GM19043 (cell line): ENCODE results near the gene C20orf141.

Source experiments
- ATAC-seq: cut with Tn5 transposase; IDR thresholded peaks from one replicate; pipeline ENCODE4 v1.9.1; 2021; ENCODE audit warnings: low read depth; ENCODE audit not compliant: unreplicated experiment

C20orf141 gene

GRCh38 chr20:2840967-2841531 lies 26.3 kb downstream of the C20orf141 start:
- peak; percentile 19 for ATAC-seq

DNA sequence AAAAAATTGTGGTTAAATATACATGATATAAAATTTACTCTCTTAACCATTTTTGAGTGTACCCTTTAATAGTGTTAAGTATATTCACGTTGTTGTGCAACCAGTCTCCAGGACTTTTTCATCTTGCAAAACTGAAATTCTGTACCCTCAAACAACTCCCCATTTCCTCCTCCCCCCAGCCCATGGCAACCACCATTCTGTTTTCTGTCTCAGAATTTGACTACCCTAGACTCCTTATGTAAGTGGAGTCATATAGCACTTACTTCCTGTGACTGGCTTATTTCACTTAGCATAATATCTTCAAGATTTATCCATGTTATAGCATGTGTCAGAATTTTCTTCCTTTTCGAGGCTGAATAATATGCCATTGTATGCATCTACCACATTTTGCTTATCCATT lies 30.8 kb downstream of the C20orf141 start:
- no peak for ATAC-seq

DNA sequence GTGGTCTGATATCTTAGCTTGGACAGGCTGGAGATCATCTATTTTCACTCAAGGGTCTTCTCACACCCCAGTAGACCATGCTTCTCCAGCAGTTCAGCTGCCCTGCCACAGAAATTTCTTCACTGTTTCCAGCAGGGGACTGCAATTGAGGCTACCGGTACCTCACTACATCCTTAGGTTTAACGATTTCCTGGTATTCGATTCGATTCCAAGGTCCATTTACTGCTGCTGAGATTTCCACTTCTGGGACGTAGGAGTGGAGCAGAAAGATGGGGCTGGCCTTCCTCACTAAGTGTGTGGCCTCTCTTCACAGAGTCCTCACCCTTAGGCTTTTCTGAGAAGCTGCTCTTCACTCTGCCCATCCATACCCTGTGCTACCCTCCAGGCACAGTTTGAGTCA lies 31.9 kb downstream of the C20orf141 start:
- ATAC-seq, result no peak

DNA sequence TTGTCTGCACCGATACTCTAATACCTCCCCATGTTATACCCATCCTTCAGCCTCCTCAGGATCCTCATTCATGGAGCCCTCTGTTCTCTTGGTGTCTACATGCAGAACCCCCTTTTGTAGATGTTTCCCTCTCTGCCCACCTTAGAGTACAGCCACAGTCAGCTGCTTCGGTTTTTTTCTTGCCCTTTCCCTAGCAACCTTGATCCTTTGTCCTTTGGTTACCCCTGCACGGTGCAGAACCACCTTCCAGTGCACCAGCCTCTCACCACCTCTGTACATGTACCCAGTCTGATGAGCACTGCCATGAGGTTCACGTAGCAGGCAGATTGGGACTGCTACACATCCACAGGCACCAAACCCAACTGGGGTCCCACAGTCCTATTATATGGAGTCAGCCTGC lies 33.0 kb downstream of the C20orf141 start:
- ATAC-seq, result no peak

DNA sequence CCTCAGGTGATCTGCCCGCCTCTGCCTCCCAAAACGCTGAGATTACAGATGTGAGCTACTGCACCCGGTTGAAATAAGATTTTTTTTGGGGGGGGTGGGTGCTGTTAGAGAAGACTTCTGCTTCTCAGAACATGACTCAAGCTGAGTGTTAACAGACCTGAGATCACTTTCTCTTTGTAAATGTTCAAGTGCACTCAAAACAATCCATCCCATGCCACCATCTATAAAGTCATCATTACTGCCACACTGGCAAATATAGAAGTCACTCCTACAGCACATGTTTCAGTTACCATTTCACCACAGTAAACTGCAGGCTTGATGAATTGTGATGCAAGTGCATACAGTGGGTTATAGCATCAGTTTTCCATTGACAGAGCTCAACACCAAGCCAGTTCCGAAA lies 34.7 kb downstream of the C20orf141 start:
- no peak for ATAC-seq

GRCh38 chr20:2851086-2851485 lies 36.3 kb downstream of the C20orf141 start:
- no peak for ATAC-seq

- no peak for ATAC-seq
These were observed 43.8 kb downstream of the C20orf141 start for GRCh38 chr20:2858591-2858990.

DNA sequence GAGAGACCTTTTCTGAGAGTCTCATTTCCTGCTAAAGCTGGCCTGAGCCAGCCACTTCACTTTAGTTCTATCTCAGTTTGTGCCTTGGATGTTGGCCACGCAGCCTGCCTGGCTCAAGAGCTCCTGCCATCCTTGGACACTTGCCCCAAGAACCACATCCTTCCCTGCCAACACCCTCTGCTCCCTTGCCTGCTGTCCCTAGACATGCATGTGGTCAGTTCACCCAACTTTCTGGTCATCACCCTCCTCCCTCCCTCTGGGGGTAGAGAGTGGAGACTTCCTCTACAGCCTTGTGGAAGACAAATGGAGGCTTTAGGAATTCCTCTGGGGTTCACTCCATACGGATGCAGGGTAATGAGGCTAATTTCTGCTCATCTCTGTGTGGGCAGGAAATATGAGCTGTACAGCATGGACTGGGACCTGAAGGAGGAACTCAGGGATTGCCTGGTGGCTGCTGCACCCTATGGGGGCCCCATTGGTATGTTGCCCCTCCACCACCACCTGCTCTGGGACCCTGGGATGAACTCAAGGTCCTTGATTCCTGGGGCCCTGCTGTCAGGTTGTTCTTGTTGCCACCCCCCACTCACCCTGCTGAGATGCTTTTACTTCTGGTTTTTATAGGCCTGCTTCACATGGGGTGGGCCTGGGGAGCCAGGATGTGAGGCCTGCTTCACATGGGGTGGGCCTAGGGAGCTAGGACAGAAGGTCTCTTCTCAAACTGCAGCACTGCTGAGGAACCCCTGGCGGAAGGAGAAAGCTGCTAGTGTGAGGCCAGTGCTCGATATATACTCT lies 44.7 kb downstream of the C20orf141 start:
- no peak for ATAC-seq

DNA sequence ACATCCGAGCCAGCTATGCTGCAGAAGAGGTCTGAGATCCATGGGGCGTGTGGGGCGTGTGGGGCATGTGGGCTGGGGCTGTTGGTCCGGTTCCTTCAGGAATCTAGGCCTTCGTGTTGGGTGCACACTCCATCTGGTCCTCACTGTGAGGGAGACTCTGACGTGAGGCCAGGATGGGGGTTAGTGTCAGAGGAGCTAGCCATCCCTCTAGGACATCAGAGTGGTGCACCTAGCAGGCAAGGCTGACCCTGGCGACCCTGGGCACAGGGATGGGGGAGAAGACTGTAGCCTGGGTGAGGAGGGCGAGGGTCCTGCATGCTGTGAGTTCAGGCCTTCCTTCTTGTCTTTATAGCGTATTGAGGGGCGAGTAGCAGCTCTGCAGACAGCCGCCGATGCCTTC lies 49.8 kb downstream of the C20orf141 start:
- ATAC-seq, result no peak

DNA sequence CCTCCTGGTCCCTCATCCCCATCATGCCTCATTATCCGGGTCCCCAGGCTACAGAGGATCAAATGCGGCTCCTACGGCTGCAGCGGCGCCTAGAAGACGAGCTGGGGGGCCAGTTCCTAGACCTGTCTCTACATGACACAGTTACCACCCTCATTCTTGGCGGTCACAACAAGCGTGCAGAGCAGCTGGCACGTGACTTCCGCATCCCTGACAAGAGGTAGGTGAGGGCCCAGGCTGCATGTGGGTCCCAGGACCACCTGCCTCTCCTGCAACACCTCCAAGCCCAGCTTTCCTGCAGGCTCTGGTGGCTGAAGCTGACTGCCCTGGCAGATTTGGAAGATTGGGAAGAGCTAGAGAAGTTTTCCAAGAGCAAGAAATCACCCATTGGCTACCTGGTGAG lies 50.3 kb downstream of the C20orf141 start:
- ATAC-seq, result no peak
